ENCODE measurements around the gene CPNE4.

CPNE4 gene

GRCh38 chr3:132037581-132037980 lies 2.8 kb upstream of the CPNE4 start:
- in situ Hi-C loops (cut with MboI; ENCODE audit: low sequenced_read_pairs, unreplicated experiment): loop anchor here (10.0 kb wide), 1 partner anchor 493 kb away; no protein-coding TSS in a partner anchor
- DNase-seq (ENCODE audit: low spot score): no peak
- no peak for TF ChIP-seq CTCF (IDR thresholded peaks at IDR 0.05; ENCODE audit: borderline replicate concordance, control extremely low read depth, extremely low read depth, insufficient read depth, missing control alignments)

- in situ Hi-C loops (cut with MboI; ENCODE audit: low sequenced_read_pairs, unreplicated experiment): loop anchor here (10.0 kb wide), 1 partner anchor 492 kb away; no protein-coding TSS in a partner anchor
- no peak for TF ChIP-seq CTCF (IDR thresholded peaks at IDR 0.05; ENCODE audit: borderline replicate concordance, control extremely low read depth, extremely low read depth, insufficient read depth, missing control alignments)
- no peak for DNase-seq (ENCODE audit: low spot score)
Measured at GRCh38 chr3:132037056-132037455, 2.2 kb upstream of the CPNE4 start.

GRCh38 chr3:132034097-132034485 lies 723 bp downstream of the CPNE4 start:
- no peak for TF ChIP-seq CTCF (IDR thresholded peaks at IDR 0.05; ENCODE audit: borderline replicate concordance, control extremely low read depth, extremely low read depth, insufficient read depth, missing control alignments)
- DNase-seq (ENCODE audit: low spot score): peak; percentile 11
- in situ Hi-C loops (cut with MboI; ENCODE audit: low sequenced_read_pairs, unreplicated experiment): loop anchor here (10.0 kb wide), 1 partner anchor 489 kb away; no protein-coding TSS in a partner anchor

GRCh38 chr3:132033471-132033870 lies 1.3 kb downstream of the CPNE4 start:
- TF ChIP-seq CTCF (IDR thresholded peaks at IDR 0.05; ENCODE audit: borderline replicate concordance, control extremely low read depth, extremely low read depth, insufficient read depth, missing control alignments): no peak

GRCh38 chr3:132032959-132033358 lies 1.9 kb downstream of the CPNE4 start:
- TF ChIP-seq CTCF (IDR thresholded peaks at IDR 0.05; ENCODE audit: borderline replicate concordance, control extremely low read depth, extremely low read depth, insufficient read depth, missing control alignments): no peak
- in situ Hi-C loops (cut with MboI; ENCODE audit: low sequenced_read_pairs, unreplicated experiment): loop anchor here (10.0 kb wide), 1 partner anchor 488 kb away; no protein-coding TSS in a partner anchor
- no peak for DNase-seq (ENCODE audit: low spot score)

More at GRCh38 chr3:132033471-132033870, 1.3 kb downstream of the CPNE4 start:
- peak; percentile 10 for DNase-seq (ENCODE audit: low spot score)
- in situ Hi-C loops (cut with MboI; ENCODE audit: low sequenced_read_pairs, unreplicated experiment): loop anchor here (10.0 kb wide), 1 partner anchor 489 kb away; no protein-coding TSS in a partner anchor

- in situ Hi-C loops (cut with MboI; ENCODE audit: low sequenced_read_pairs, unreplicated experiment): loop anchor here (10.0 kb wide), 1 partner anchor 235 kb away; no protein-coding TSS in a partner anchor
- DNase-seq (ENCODE audit: low spot score): peak; percentile 73
- peak; percentile 84 for TF ChIP-seq CTCF (IDR thresholded peaks at IDR 0.05; ENCODE audit: borderline replicate concordance, control extremely low read depth, extremely low read depth, insufficient read depth, missing control alignments)
Measured at GRCh38 chr3:132029182-132029902, 5.5 kb downstream of the CPNE4 start.

Data from GM13976 (cell line).